H1 (cell line): Measurements from ENCODE around the gene SH3RF3. TPM values are rescaled to one million over a fixed set of nuclear protein-coding genes. Genes with fewer than 3 reads are reported as not detected.

ENCODE experiments used
- KDM4A ChIP-seq: IDR thresholded peaks from one replicate; pipeline ENCODE4 v1.7.1; 2012; ENCODE audit warnings: low read depth, mild to moderate bottlenecking, moderate library complexity, low read length, inconsistent platforms; ENCODE audit not compliant: severe bottlenecking
- polyA plus RNA-seq, 7 experiments: library from polyadenylated mRNA; depleted of rRNA in 3 of 7; stranded (reverse) in 5 of 7; unstranded in 2 of 7; fragments of >200 nt in 5 of 7; fragments of 200-250 nt in 2 of 7; gene quantifications; 1 replicate in 5 of 7; 2 replicates in 1 of 7; 4 replicates in 1 of 7; pipeline versions ENCODE4 v1.2.1 to v1.2.3, GENCODE V29; 2011 to 2013; ENCODE audit warnings: missing spikeins in 2 of 7, mixed read lengths in 2 of 7
- total RNA-seq: library from RNA; stranded (reverse); fragmentation: NEBNext Ultra II Directional; extraction: Animal tissue kit (Norgen Biotek cat#: 25700); gene quantifications from 2 replicates; pipeline ENCODE4 v1.2.1, GENCODE V29; 2021
- TF ChIP-seq, protein P1 (sequence below), 3 experiments: IDR thresholded peaks; 1 replicate in 2 of 3; 2 replicates in 1 of 3; pipeline versions ENCODE4 v1.5.1 to v1.6.1; 2011; ENCODE audit warnings: low read length in 3 of 3, mild to moderate bottlenecking in 3 of 3, inconsistent platforms in 2 of 3, low read depth in 1 of 3, moderate library complexity in 1 of 3; ENCODE audit not compliant: insufficient read depth in 1 of 3; ENCODE audit errors: control extremely low read depth in 1 of 3

Gene SH3RF3
- total and polyA plus RNA-seq, 2 of the 8 experiments (the other 6 are each of a cell fraction or from before 2014, with no cell fraction given) = 0.11 to 0.65 TPM

DNA sequence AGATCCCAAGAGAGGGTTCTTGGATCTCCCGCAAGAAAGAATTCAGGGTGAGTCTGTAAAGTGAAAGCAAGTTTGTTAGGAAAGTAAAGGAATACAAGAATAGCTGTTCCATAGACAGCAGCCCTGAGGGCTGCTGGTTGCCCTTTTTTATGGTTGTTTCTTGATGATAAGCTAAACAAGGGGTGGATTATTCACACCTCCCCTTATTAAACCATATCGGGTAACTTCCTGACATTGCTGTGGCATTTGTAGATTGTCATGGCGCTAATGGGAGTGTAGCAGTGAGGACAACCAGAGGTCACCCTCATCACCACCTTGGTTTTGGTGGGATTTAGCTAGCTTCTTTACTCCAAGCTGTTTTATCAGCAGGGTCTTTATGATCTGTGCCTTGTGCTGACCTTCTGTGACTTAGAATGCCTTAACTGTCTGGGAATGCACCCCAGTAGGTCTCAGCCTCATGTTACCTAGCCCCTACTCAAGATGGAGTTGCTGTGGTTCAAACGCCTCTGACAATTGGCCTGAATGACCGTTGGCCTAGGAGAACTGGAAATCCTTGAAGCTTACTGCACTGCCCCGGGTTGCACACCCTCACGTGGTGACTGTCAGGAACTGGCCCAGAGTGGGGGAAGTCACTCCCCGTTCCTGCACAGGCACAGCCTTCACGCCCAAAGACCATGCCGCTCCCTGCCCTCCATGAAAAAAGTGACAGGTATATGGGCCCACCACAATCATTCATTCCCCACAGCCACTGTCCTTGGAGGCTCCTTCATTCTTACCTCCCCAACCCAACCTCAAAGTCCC, 347.8 kb downstream of the SH3RF3 start (continued):
- TF ChIP-seq, protein P1, sequence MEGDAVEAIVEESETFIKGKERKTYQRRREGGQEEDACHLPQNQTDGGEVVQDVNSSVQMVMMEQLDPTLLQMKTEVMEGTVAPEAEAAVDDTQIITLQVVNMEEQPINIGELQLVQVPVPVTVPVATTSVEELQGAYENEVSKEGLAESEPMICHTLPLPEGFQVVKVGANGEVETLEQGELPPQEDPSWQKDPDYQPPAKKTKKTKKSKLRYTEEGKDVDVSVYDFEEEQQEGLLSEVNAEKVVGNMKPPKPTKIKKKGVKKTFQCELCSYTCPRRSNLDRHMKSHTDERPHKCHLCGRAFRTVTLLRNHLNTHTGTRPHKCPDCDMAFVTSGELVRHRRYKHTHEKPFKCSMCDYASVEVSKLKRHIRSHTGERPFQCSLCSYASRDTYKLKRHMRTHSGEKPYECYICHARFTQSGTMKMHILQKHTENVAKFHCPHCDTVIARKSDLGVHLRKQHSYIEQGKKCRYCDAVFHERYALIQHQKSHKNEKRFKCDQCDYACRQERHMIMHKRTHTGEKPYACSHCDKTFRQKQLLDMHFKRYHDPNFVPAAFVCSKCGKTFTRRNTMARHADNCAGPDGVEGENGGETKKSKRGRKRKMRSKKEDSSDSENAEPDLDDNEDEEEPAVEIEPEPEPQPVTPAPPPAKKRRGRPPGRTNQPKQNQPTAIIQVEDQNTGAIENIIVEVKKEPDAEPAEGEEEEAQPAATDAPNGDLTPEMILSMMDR (IDR thresholded peaks at IDR 0.05; ENCODE audit: control extremely low read depth in 1 of 3, insufficient read depth in 1 of 3, low read depth in 1 of 3, low read length in 3 of 3) = no peak
- TF ChIP-seq KDM4A = no peak
